ENCODE results near the gene MSANTD1.

Gene MSANTD1

DNA sequence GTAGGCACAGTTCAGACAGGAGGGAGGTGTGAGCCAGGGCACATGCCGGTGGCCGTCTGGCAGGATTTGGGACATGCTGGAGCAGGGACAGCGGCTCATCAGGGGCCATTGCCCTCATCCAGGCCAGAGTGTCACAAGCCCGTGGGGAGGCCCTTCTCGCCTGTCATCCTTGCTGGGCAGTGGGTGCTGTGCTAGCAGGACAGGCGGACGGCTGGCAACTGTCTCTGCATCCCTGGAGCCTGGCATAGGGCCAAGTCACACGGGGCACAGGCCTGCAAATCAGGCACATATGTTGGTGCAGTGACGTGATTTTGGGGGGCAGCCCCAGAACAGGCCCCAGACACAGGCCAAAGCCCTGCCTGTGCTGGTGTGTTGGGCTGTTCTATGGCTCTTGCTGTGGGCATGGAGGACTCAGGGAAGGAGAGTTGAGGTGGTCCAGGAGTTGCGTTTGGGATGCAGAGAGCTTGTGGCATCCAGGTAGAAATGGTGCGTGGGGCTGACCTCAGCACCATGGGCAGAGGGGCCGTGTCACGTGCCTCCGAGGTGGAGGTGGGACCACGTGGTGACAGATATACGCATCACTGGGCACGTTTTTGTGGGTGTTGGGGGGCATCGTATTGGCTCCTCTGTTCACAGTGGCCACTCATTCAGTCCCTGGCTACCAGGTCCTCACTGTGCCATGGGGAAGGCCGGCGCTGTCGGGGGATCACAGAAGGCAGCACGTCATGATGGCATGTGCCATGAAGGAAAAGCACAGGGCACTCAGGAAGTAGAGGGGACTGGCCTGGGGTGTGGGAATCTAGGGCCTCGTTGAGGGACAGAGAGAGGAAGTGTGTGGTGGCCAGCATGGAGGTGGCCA, 14.6 kb upstream of the MSANTD1 start:
- no peak for DNase-seq

- DNase-seq: no peak
These were observed 14.0 kb upstream of the MSANTD1 start for GRCh38 chr4:3235030-3235345.

GRCh38 chr4:3235581-3235980, 13.4 kb upstream of the MSANTD1 start:
- no peak for DNase-seq

DNA sequence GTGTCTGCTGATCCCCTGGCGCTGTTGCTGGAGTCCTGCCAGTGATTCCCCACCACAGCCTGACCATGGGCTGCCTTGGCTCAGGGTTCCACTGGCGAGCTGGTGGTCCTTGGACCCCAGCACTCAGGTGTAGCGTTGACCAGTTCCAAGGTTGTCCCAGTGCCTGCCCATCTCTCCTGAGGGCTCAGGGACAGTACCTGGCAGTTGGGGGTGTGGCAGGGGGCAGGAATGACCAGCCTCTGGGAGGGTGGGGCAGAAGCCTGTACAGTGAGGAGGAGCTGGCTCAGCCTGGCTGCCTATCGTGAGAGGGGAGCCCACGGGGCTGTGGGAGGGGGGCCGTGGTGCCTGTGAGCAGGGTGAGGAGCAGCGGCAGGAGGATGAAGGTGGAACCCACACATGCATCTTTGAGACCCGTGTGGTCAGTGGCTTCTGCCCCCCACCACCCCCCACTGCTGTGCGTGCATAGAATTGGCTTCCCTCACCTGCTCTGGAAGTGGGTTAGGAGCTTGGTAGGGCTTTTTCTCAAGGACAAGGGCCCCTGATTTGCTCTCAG, 12.6 kb upstream of the MSANTD1 start:
- DNase-seq: no peak

- DNase-seq: no peak
These were observed 11.7 kb upstream of the MSANTD1 start for GRCh38 chr4:3237266-3237665.

- DNase-seq: no peak
These were observed 11.0 kb upstream of the MSANTD1 start for GRCh38 chr4:3237712-3238560.

GRCh38 chr4:3238721-3239120, 10.2 kb upstream of the MSANTD1 start:
- no peak for DNase-seq

GRCh38 chr4:3239303-3239702, 9.7 kb upstream of the MSANTD1 start:
- DNase-seq: no peak

- peak; percentile 75 for DNase-seq
These were observed 8.7 kb upstream of the MSANTD1 start for GRCh38 chr4:3239998-3240920.

GRCh38 chr4:3240936-3241522, 7.9 kb upstream of the MSANTD1 start:
- no peak for DNase-seq

GRCh38 chr4:3241898-3242524, 6.9 kb upstream of the MSANTD1 start:
- DNase-seq: no peak

DNA sequence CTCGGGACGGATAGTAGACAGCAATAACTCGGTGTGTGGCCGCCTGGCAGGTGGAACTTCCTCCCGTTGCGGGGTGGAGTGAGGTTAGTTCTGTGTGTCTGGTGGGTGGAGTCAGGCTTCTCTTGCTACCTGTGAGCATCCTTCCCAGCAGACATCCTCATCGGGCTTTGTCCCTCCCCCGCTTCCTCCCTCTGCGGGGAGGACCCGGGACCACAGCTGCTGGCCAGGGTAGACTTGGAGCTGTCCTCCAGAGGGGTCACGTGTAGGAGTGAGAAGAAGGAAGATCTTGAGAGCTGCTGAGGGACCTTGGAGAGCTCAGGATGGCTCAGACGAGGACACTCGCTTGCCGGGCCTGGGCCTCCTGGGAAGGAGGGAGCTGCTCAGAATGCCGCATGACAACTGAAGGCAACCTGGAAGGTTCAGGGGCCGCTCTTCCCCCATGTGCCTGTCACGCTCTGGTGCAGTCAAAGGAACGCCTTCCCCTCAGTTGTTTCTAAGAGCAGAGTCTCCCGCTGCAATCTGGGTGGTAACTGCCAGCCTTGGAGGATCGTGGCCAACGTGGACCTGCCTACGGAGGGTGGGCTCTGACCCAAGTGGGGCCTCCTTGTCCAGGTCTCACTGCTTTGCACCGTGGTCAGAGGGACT, 5.7 kb upstream of the MSANTD1 start:
- no peak for DNase-seq

DNA sequence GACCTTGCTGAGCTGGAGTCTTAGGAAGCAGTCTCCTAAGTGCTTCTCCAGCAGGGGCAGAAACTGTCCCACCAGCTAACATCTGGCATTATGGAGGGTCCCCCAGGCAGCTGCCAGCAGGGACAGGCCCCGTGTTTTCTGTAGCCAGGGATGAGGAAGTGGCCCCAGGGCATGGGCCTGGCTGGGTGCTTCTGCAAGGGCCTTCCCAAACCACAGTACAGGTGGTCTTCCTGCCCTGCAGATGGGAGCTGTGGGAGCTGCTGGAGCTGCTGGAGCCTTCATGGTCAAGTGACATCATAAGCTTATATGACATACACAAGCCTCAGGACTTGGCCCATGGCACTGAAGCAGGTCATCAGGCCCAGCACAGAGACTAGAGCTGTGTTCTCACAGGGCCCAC, 5.0 kb upstream of the MSANTD1 start:
- DNase-seq: no peak

DNA sequence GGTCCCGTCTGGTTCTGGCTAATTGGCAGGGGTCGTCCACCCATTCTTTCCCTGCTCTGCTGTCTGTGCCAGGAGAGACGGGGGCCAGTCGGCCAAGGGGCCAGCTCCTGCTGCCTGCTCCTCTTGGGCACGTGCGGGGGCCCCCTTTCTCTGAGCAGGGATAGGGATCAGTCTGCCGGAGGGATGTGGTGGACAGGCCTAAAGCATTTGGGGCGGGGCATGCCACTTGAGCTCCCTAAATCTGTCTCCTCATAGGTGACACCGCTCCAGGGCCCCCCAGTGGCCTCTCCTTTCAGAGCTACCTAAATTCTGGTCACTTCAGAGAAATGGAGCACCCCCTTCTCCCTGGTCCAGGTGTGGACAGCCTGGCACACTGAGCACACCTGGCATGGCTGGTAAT, 4.2 kb upstream of the MSANTD1 start:
- no peak for DNase-seq

DNA sequence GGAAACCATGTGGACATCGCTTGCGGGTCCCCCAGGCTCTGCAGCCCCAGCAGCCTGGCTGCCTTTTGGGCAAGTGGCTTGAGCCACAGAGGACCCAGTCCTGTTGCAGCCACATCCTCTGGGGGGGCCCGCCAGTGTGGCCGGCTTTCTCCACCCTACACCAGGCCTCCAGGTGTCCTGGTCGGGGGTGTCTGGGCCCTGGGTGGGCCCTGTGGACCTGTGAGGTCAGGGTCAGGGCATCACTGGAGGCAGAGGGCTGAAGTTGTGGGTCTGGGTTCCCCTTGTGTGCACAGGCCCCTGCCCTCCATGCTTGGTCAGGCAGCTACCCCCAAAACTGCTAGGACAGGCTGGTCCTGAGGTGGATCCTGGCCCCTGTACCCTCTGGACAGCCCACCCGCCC, 3.3 kb upstream of the MSANTD1 start:
- no peak for DNase-seq

DNA sequence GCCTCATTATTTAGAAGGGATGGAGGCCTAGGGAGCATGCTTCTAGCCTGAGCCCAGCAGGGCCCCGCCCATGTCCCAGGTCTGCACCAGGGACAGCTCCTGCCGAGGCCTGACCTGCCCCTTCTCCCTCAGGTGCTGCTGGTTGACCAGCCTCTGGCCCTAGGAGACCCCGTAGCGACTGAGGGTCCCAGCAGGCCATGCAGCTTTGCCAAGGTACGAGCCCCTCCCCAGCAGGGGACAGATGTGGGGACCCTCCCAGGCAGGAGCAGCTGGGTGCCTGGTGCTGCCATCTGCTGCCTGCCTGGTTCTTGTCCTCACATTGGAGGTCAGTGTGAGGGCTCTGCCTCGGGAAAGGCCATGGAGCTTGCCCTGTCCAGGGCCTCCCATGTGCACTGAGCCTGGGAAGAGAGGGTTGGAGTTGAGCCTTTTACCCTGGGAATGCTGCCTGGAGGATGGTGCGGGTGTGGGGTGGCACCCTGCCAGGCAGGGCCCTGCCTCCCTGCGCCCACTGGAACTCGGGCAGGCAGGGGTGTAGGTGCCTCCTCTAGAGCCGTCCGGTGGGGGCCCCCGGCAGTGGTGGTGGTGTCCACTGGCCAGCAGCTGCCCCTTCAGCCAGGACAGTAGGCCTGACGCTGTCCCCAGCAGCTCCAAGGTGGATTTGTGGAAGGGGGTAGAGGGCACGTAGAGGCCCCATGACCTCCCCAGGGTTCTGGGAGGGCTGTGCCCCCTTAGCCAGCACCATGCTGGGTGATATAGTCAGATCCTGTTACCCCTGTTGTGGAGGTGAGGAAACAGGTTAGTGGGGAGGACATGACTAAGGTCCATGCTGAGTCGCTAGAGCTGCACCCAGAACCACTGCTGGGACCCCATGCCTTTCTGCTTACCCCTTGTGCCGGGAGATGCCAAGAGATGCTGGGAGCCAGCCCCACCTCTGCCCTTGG, 2.2 kb upstream of the MSANTD1 start:
- DNase-seq: no peak

GRCh38 chr4:3247399-3248177, 1.4 kb upstream of the MSANTD1 start:
- no peak for DNase-seq

- no peak for DNase-seq
These were observed 830 bp upstream of the MSANTD1 start for GRCh38 chr4:3248178-3248480.

- DNase-seq: no peak
These were observed 915 bp downstream of the MSANTD1 start for GRCh38 chr4:3249711-3250437.
